H1 (cell line): ENCODE measurements around the gene HOXD4.

Experiments used
- CTCF ChIP-seq, 3 experiments: IDR thresholded peaks; 1 replicate in 2 of 3; 2 replicates in 1 of 3; pipeline versions ENCODE4 v1.5.1 to v1.6.1; 2011; ENCODE audit warnings: low read length in 3 of 3, mild to moderate bottlenecking in 3 of 3, inconsistent platforms in 2 of 3, low read depth in 1 of 3, moderate library complexity in 1 of 3; ENCODE audit not compliant: insufficient read depth in 1 of 3; ENCODE audit errors: control extremely low read depth in 1 of 3
- EP300 ChIP-seq, 2 experiments: IDR thresholded peaks; 1 replicate in 1 of 2; 2 replicates in 1 of 2; pipeline ENCODE4 v1.6.1; 2011 to 2012; ENCODE audit warnings: low read depth in 2 of 2, low read length in 2 of 2, mild to moderate bottlenecking in 2 of 2, borderline replicate concordance in 1 of 2, inconsistent platforms in 1 of 2, moderate library complexity in 1 of 2
- EZH2 ChIP-seq: fragments of 200-600 bp; sonication (generic); IDR thresholded peaks from 2 replicates; pipeline ENCODE4 v1.7.1; 2012; ENCODE audit warnings: low read depth, mild to moderate bottlenecking, moderate library complexity, low read length, inconsistent platforms; ENCODE audit not compliant: severe bottlenecking
- POLR2A ChIP-seq, 2 experiments: IDR thresholded peaks; 1 replicate in 1 of 2; 2 replicates in 1 of 2; pipeline ENCODE4 v1.6.1; 2011; ENCODE audit warnings: low read depth in 2 of 2, low read length in 2 of 2, mild to moderate bottlenecking in 2 of 2; ENCODE audit errors: control extremely low read depth in 1 of 2
- RXRA ChIP-seq: IDR thresholded peaks from 2 replicates; pipeline ENCODE4 v1.6.1; 2011; ENCODE audit warnings: low read depth, mild to moderate bottlenecking, low read length, moderate library complexity; ENCODE audit not compliant: insufficient read depth
- SAP30 ChIP-seq: fragments of 300-600 bp; sonication (generic); IDR thresholded peaks from 2 replicates; pipeline ENCODE4 v1.7.1; 2012; ENCODE audit warnings: low read length, moderate library complexity, mild to moderate bottlenecking, inconsistent platforms; ENCODE audit not compliant: insufficient read depth, insufficient replicate concordance
- SIN3A ChIP-seq, 2 experiments: IDR thresholded peaks in 1 of 2; conservative IDR thresholded peaks in 1 of 2; 2 replicates each; pipeline ENCODE4 v1.6.1; 2011 to 2012; ENCODE audit warnings: low read length in 2 of 2, improper control_type of control experiment in 1 of 2, low read depth in 1 of 2, mild to moderate bottlenecking in 1 of 2
- TCF12 ChIP-seq: IDR thresholded peaks from 2 replicates; pipeline ENCODE4 v1.6.1; 2011; ENCODE audit warnings: low read depth, mild to moderate bottlenecking, low read length
- ZNF274 ChIP-seq: IDR thresholded peaks from 2 replicates; pipeline ENCODE4 v1.7.0; 2012; ENCODE audit warnings: low read length, borderline replicate concordance; ENCODE audit errors: extremely low read depth

- no peak for TF ChIP-seq SIN3A (conservative IDR thresholded peaks at IDR 0.05 in 1 of 2, IDR thresholded peaks at IDR 0.05 in 1 of 2; ENCODE audit: low read depth in 1 of 2, low read length in 2 of 2)
- no peak for TF ChIP-seq EP300 (IDR thresholded peaks at IDR 0.05; ENCODE audit: borderline replicate concordance in 1 of 2, low read depth in 2 of 2, low read length in 2 of 2)
- TF ChIP-seq CTCF (IDR thresholded peaks at IDR 0.05; ENCODE audit: control extremely low read depth in 1 of 3, insufficient read depth in 1 of 3, low read depth in 1 of 3, low read length in 3 of 3): no peak
- no peak for TF ChIP-seq ZNF274
- no peak for TF ChIP-seq EZH2
- TF ChIP-seq SAP30: no peak
- TF ChIP-seq POLR2A (IDR thresholded peaks at IDR 0.05; ENCODE audit: control extremely low read depth in 1 of 2, low read depth in 2 of 2, low read length in 2 of 2): no peak
- no peak for TF ChIP-seq TCF12
- TF ChIP-seq RXRA: no peak
Observed at GRCh38 chr2:176169711-176170110, 18.4 kb downstream of the HOXD4 start.
